ENCODE measurements around the gene MAP4. TPM values are rescaled to one million over a fixed set of nuclear protein-coding genes. Genes with fewer than 3 reads are reported as not detected.

The MAP4 gene
- polyA plus RNA-seq, 1 experiment = 285 TPM

GRCh38 chr3:48058091-48058490, 41.9 kb upstream of the MAP4 start:
- CTCF ChIA-PET = interaction anchor here (0.5 to 1.0 kb wide), 2 partner anchors 42 to 158 kb away, joined by 3 read pairs; no protein-coding TSS in a partner anchor
- H3K4me3 ChIP-seq (ENCODE audit: low read depth, low read length) = no peak overlapping the region
- TF ChIP-seq CTCF (IDR thresholded peaks at IDR 0.05; ENCODE audit: low read depth, low read length) = no peak
- H3K27me3 ChIP-seq (ENCODE audit: control insufficient read depth, insufficient read depth, low read length) = no peaks in the 10 kb centered on the region
- no peak for DNase-seq (ENCODE audit: low read depth, low spot score)
- no peaks in the 10 kb centered on the region; the same call in 1 of the 2 replicates for H3K9me3 ChIP-seq (ENCODE audit: control insufficient read depth, insufficient read depth, low read length)
- POLR2A ChIA-PET = no interaction called here
- H3K27ac ChIP-seq (ENCODE audit: low read depth, low read length) = no peak overlapping the region

GRCh38 chr3:48057521-48057920, 41.3 kb upstream of the MAP4 start:
- no peaks in the 10 kb centered on the region for H3K27me3 ChIP-seq (ENCODE audit: control insufficient read depth, insufficient read depth, low read length)
- TF ChIP-seq CTCF (IDR thresholded peaks at IDR 0.05; ENCODE audit: low read depth, low read length) = no peak
- no peak overlapping the region for H3K4me3 ChIP-seq (ENCODE audit: low read depth, low read length)
- ChIA-PET CTCF (interaction anchor here (1.0 kb wide), 1 partner anchor 42 kb away, joined by 3 read pairs; no protein-coding TSS in a partner anchor), POLR2A (no interaction called here)
- no peak overlapping the region for H3K27ac ChIP-seq (ENCODE audit: low read depth, low read length)
- DNase-seq (ENCODE audit: low read depth, low spot score) = no peak
- H3K9me3 ChIP-seq (ENCODE audit: control insufficient read depth, insufficient read depth, low read length) = no peaks in the 10 kb centered on the region; the same call in 1 of the 2 replicates

- Histone ChIP-seq H3K4me3 (ENCODE audit: low read depth, low read length) (no peak overlapping the region), H3K9me3 (ENCODE audit: control insufficient read depth, insufficient read depth, low read length) (no peaks in the 10 kb centered on the region), H3K27ac (ENCODE audit: low read depth, low read length) (no peak overlapping the region), H3K27me3 (ENCODE audit: control insufficient read depth, insufficient read depth, low read length) (no peaks in the 10 kb centered on the region)
- ChIA-PET CTCF (no interaction called here), POLR2A (no interaction called here)
- DNase-seq (ENCODE audit: low read depth, low spot score) = no peak
- no peak for TF ChIP-seq CTCF (IDR thresholded peaks at IDR 0.05; ENCODE audit: low read depth, low read length)
Observed at GRCh38 chr3:48047841-48048464, 31.7 kb upstream of the MAP4 start.

GRCh38 chr3:48042071-48042760, 26.0 kb upstream of the MAP4 start:
- CTCF ChIA-PET = interaction anchor here (0.9 to 1.5 kb wide), 3 partner anchors 52 to 110 kb away, joined by 3 to 4 read pairs (median 3); no protein-coding TSS in a partner anchor

More at GRCh38 chr3:48042071-48042760, 26.0 kb upstream of the MAP4 start:
- no peak for TF ChIP-seq CTCF (IDR thresholded peaks at IDR 0.05; ENCODE audit: low read depth, low read length)
- Histone ChIP-seq H3K4me3 (ENCODE audit: low read depth, low read length) (no peak overlapping the region), H3K27me3 (ENCODE audit: control insufficient read depth, insufficient read depth, low read length) (no peaks in the 10 kb centered on the region), H3K27ac (ENCODE audit: low read depth, low read length) (no peak overlapping the region), H3K9me3 (ENCODE audit: control insufficient read depth, insufficient read depth, low read length) (no peaks in the 10 kb centered on the region)
- DNase-seq (ENCODE audit: low read depth, low spot score) = no peak
- POLR2A ChIA-PET = interaction anchor here (0.6 to 0.9 kb wide), 2 partner anchors 35 to 83 kb away, joined by 3 to 9 read pairs; no protein-coding TSS in a partner anchor
